MCF 10A (cell line): ENCODE measurements around the gene SYAP1. TPM values are rescaled to one million over a fixed set of nuclear protein-coding genes. Genes with fewer than 3 reads are reported as not detected.

Experiments used
- BruUV-seq: library from RNA; stranded (reverse); fragments of 400-500 nt; replicated peaks from 2 replicates; lab custom pipeline; 2021; lab: Mats Ljungman, UMichigan
- CTCF ChIA-PET: fragments of 300-600 bp; sonication (Branson Sonifier 250); formaldehyde crosslinking; extraction: SDS; loops from one replicate; lab custom pipeline; 2021; ENCODE audit warnings: antibody characterized with exemption, inconsistent platforms; lab: Yijun Ruan, JAX
- POLR2A ChIA-PET: fragments of 300-600, 350-650 bp; sonication (Branson Sonifier 250); formaldehyde crosslinking; extraction: SDS; loops from one replicate; lab custom pipeline; 2020; ENCODE audit warnings: antibody characterized with exemption, inconsistent platforms; lab: Yijun Ruan, JAX
- DNase-seq: peaks from one replicate; pipeline ENCODE4 v3.0.0-alpha.2; 2018; ENCODE audit not compliant: unreplicated experiment
- H3K27ac Mint-ChIP-seq: one replicate; pipeline ENCODE4 v1.8.0; 2022; ENCODE audit warnings: mild to moderate bottlenecking, low read depth, mixed read lengths; ENCODE audit not compliant: unreplicated experiment
- H3K27me3 Mint-ChIP-seq: one replicate; pipeline ENCODE4 v1.8.0; 2022; ENCODE audit warnings: mixed read lengths; ENCODE audit not compliant: insufficient read depth, unreplicated experiment
- H3K36me3 Mint-ChIP-seq: one replicate; pipeline ENCODE4 v1.8.0; 2022; ENCODE audit warnings: mild to moderate bottlenecking, moderate library complexity, mixed read lengths; ENCODE audit not compliant: insufficient read depth, unreplicated experiment
- H3K4me1 Mint-ChIP-seq: one replicate; pipeline ENCODE4 v1.8.0; 2022; ENCODE audit warnings: mixed read lengths; ENCODE audit not compliant: insufficient read depth, unreplicated experiment
- H3K4me3 Mint-ChIP-seq: one replicate; pipeline ENCODE4 v1.8.0; 2022; ENCODE audit warnings: mild to moderate bottlenecking, moderate library complexity, mixed read lengths; ENCODE audit not compliant: unreplicated experiment
- H3K9me3 Mint-ChIP-seq: one replicate; pipeline ENCODE4 v1.8.0; 2022; ENCODE audit warnings: mixed read lengths; ENCODE audit not compliant: unreplicated experiment
- CTCF ChIP-seq: fragments of 200-600 bp; IDR thresholded peaks from one replicate; pipeline ENCODE4 v1.8.0; 2022; ENCODE audit warnings: antibody characterized with exemption, mild to moderate bottlenecking; ENCODE audit not compliant: unreplicated experiment
- intact Hi-C: fragments of 100-400 bp; cut with micrococcal nuclease; formaldehyde crosslinking; loops from 2 replicates; pipeline ENCODE4 v1.14.1; 2022
- total RNA-seq: library from RNA; stranded (reverse); gene quantifications from 2 replicates; pipeline ENCODE4 v1.2.3, GENCODE V29; 2022

The SYAP1 gene
- total RNA-seq, 1 experiment from 2014 or later = 37.0 TPM

- no TSS peak for BruUV-seq
- no peaks in the 10 kb centered on the region for H3K4me1 Mint-ChIP-seq
- no peak for DNase-seq
- intact Hi-C loops = loop anchor here (10.0 kb wide), 2 partner anchors 1015 to 1225 kb away; no protein-coding TSS in a partner anchor
- ChIA-PET CTCF (interaction anchor here (0.6 to 1.3 kb wide), 2 partner anchors 70 to 263 kb away, joined by 5 to 7 read pairs; no protein-coding TSS in a partner anchor), POLR2A (interaction anchor here (1.6 kb wide), 1 partner anchor 20 kb away, joined by 6 read pairs; the partner anchor contains the start of gene SYAP1)
- TF ChIP-seq CTCF = no peak
- H3K36me3 Mint-ChIP-seq = peaks cover 14% of the 10 kb centered on the region
- H3K4me3 Mint-ChIP-seq = no peak overlapping the region
- H3K27ac Mint-ChIP-seq = no peak overlapping the region
- H3K27me3 Mint-ChIP-seq = peaks cover 26% of the 10 kb centered on the region
- H3K9me3 Mint-ChIP-seq = no peaks in the 10 kb centered on the region
Measured at GRCh38 chrX:16699389-16699788, 20.0 kb upstream of the SYAP1 start.

GRCh38 chrX:16700734-16701133 lies 18.7 kb upstream of the SYAP1 start:
- Mint-ChIP-seq H3K27me3 (peaks cover 36% of the 10 kb centered on the region), H3K4me3 (no peak overlapping the region), H3K36me3 (peaks cover 16% of the 10 kb centered on the region), H3K4me1 (no peaks in the 10 kb centered on the region), H3K9me3 (no peaks in the 10 kb centered on the region), H3K27ac (no peak overlapping the region)
- intact Hi-C loops = no loop called here
- no peak for TF ChIP-seq CTCF
- DNase-seq = no peak
- BruUV-seq = no TSS peak
- CTCF ChIA-PET = no interaction called here
- POLR2A ChIA-PET = no interaction called here

- DNase-seq = no peak
- H3K36me3 Mint-ChIP-seq = peaks cover 18% of the 10 kb centered on the region
- no TSS peak for BruUV-seq
- intact Hi-C loops = no loop called here
- no peaks in the 10 kb centered on the region for H3K9me3 Mint-ChIP-seq
- H3K27ac Mint-ChIP-seq = no peak overlapping the region
- no peaks in the 10 kb centered on the region for H3K4me1 Mint-ChIP-seq
- ChIA-PET POLR2A (no interaction called here), CTCF (interaction anchor here (0.6 to 1.1 kb wide), 2 partner anchors 266 to 946 kb away, joined by 3 read pairs; no protein-coding TSS in a partner anchor)
- peaks cover 34% of the 10 kb centered on the region for H3K27me3 Mint-ChIP-seq
- no peak for TF ChIP-seq CTCF
- H3K4me3 Mint-ChIP-seq = no peak overlapping the region
Measured at GRCh38 chrX:16702700-16703599, 16.5 kb upstream of the SYAP1 start.

GRCh38 chrX:16705370-16705769 lies 14.0 kb upstream of the SYAP1 start:
- Mint-ChIP-seq H3K36me3 (peaks cover 15% of the 10 kb centered on the region), H3K9me3 (no peaks in the 10 kb centered on the region), H3K4me1 (no peaks in the 10 kb centered on the region), H3K27ac (no peak overlapping the region), H3K27me3 (peaks cover 41% of the 10 kb centered on the region), H3K4me3 (no peak overlapping the region)
- CTCF ChIA-PET = interaction anchor here (0.9 to 1.6 kb wide), 2 partner anchors 9 to 269 kb away, joined by 7 to 8 read pairs; no protein-coding TSS in a partner anchor
- intact Hi-C loops = no loop called here
- no peak for DNase-seq
- POLR2A ChIA-PET = interaction anchor here (0.7 kb wide), 1 partner anchor 707 kb away, joined by 3 read pairs; no protein-coding TSS in a partner anchor
- no peak for TF ChIP-seq CTCF
- no TSS peak for BruUV-seq
